CD4-positive, alpha-beta T cell (primary cell): Measurements from ENCODE around the gene FOXR1. TPM values are rescaled to one million over a fixed set of nuclear protein-coding genes. Genes with fewer than 3 reads are reported as not detected.
A peak's percentile ranks its signal among the peaks of the same experiment; 100 is the strongest.

Source experiments
- ATAC-seq: fragments of 200-7000 bp; cut with Tn5 transposase; one replicate; pipeline ENCODE4 v1.10.0; 2022; ENCODE audit warnings: mild to moderate bottlenecking; ENCODE audit not compliant: poor library complexity
- CTCF ChIA-PET: fragments of 350-600 bp; sonication (Branson Sonifier 250); formaldehyde crosslinking; loops from one replicate; lab custom pipeline; 2021; ENCODE audit warnings: antibody characterized with exemption, inconsistent platforms; lab: Charles Lee
- POLR2A ChIA-PET: fragments of 350-600 bp; sonication (Branson Sonifier 250); formaldehyde crosslinking; loops from one replicate; lab custom pipeline; 2021; ENCODE audit warnings: antibody characterized with exemption, inconsistent platforms; lab: Charles Lee
- DNase-seq, 14 experiments: peaks; one replicate each; pipeline ENCODE4 v3.0.0-alpha.2; 2013 to 2020; ENCODE audit warnings: mixed read lengths in 2 of 14
- H3K27ac ChIP-seq, 2 donors: one replicate each; pipeline versions ENCODE4 v1.5.1 to v1.7.0; 2013; ENCODE audit warnings: low read length in 2 of 2, low read depth in 1 of 2, mild to moderate bottlenecking in 1 of 2
- H3K27me3 ChIP-seq, 2 experiments: 1 replicate in 1 of 2; 2 replicates in 1 of 2; pipeline versions ENCODE4 v1.6.1 to v1.7.0; 2013; ENCODE audit warnings: low read length in 2 of 2, control low read depth in 1 of 2, mild to moderate bottlenecking in 1 of 2, moderate library complexity in 1 of 2; ENCODE audit not compliant: insufficient read depth in 2 of 2, control insufficient read depth in 1 of 2
- H3K36me3 ChIP-seq: one replicate; pipeline ENCODE4 v1.6.1; 2013; ENCODE audit warnings: low read length, control low read depth; ENCODE audit not compliant: insufficient read depth
- H3K4me1 ChIP-seq: one replicate; pipeline ENCODE4 v1.6.1; 2013; ENCODE audit warnings: low read length, control low read depth; ENCODE audit not compliant: insufficient read depth
- H3K4me3 ChIP-seq: one replicate; pipeline ENCODE4 v1.5.1; 2013; ENCODE audit warnings: mild to moderate bottlenecking, low read length, moderate library complexity
- H3K9me3 ChIP-seq, 2 experiments: 1 replicate in 1 of 2; 2 replicates in 1 of 2; pipeline versions ENCODE4 v1.6.1 to v1.7.0; 2013; ENCODE audit warnings: low read length in 2 of 2, mild to moderate bottlenecking in 2 of 2, control low read depth in 1 of 2, moderate library complexity in 1 of 2; ENCODE audit not compliant: control insufficient read depth in 1 of 2, insufficient read depth in 1 of 2
- H3K27ac Mint-ChIP-seq: one replicate; pipeline ENCODE4 v1.8.0; 2020; ENCODE audit warnings: mixed read lengths
- H3K27me3 Mint-ChIP-seq: one replicate; pipeline ENCODE4 v1.8.0; 2021; ENCODE audit warnings: mixed read lengths
- H3K36me3 Mint-ChIP-seq: one replicate; pipeline ENCODE4 v1.8.0; 2021; ENCODE audit warnings: low read depth, mixed read lengths
- H3K4me1 Mint-ChIP-seq: one replicate; pipeline ENCODE4 v1.8.0; 2021; ENCODE audit warnings: low read depth, mixed read lengths
- H3K4me3 Mint-ChIP-seq: one replicate; pipeline ENCODE4 v1.8.0; 2020; ENCODE audit warnings: mild to moderate bottlenecking, mixed read lengths
- H3K9me3 Mint-ChIP-seq: one replicate; pipeline ENCODE4 v1.8.0; 2020; ENCODE audit warnings: mixed read lengths
- intact Hi-C, 2 experiments: fragments of 100-400 bp; cut with DNase I in 1 of 2; cut with micrococcal nuclease in 1 of 2; formaldehyde crosslinking; loops; one replicate each; pipeline versions ENCODE4 v1.15.1 to v1.9.0; 2023 to 2025; cut with DNase I, micrococcal nuclease
- total RNA-seq, 174 experiments: library from RNA in 2 of 174; stranded (reverse) in 2 of 174; gene quantifications; one replicate each; pipeline ENCODE4 v1.2.3 and lab custom pipeline; 2021 to 2026
- TF ChIP-seq, protein P1 (sequence below): fragments of 200-600 bp; IDR thresholded peaks from one replicate; pipeline ENCODE4 v1.8.0; 2022; ENCODE audit warnings: antibody characterized with exemption, mild to moderate bottlenecking

The FOXR1 gene
- total RNA-seq, 2 experiments from 2014 or later: not detected

DNA sequence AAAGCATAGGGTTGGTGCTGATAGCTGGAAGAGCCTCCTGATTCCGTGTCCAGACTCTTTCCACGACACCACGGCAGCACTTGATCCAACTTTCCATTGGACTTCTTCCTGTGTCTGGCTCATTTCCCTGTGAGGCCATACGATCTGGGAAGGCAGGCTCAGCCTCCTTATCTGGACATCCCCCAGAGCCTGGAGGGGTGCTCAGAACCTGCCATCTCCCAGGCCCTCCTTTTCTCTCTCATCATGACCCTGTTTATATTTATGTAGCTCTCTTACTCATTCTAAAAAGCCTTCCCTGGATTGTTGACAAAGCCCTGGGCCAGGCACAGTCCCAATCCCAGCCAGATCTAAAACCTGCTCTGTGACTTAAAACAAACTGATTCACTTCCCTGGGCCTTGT is 38.1 kb upstream of the FOXR1 start:
- Mint-ChIP-seq H3K36me3 (peaks cover 14% of the 10 kb centered on the region), H3K9me3 (no peaks in the 10 kb centered on the region), H3K27ac (peak overlapping the region; percentile 82), H3K27me3 (no peaks in the 10 kb centered on the region), H3K4me1 (peaks cover 40% of the 10 kb centered on the region), H3K4me3 (peak overlapping the region; percentile 62)
- POLR2A ChIA-PET: interaction anchor here (2.7 kb wide), 1 partner anchor 38 kb away, joined by 7 read pairs; no protein-coding TSS in a partner anchor
- ATAC-seq (no peak), DNase-seq (no peak)
- intact Hi-C loops: loop anchor here in 1 of 2 experiments (5.0 kb wide), 3 partner anchors 36 to 184 kb away; partner anchors contain the start of gene CENATAC
- H3K27ac ChIP-seq: no peak overlapping the region
- no peaks in the 10 kb centered on the region for H3K9me3 ChIP-seq
- H3K4me3 ChIP-seq: no peak overlapping the region
- no peaks in the 10 kb centered on the region for H3K27me3 ChIP-seq
- H3K4me1 ChIP-seq: peaks cover 27% of the 10 kb centered on the region
- CTCF ChIA-PET: interaction anchor here (0.5 kb wide), 1 partner anchor 97 kb away, joined by 3 read pairs; no protein-coding TSS in a partner anchor
- no peaks in the 10 kb centered on the region for H3K36me3 ChIP-seq
- TF ChIP-seq, protein P1, sequence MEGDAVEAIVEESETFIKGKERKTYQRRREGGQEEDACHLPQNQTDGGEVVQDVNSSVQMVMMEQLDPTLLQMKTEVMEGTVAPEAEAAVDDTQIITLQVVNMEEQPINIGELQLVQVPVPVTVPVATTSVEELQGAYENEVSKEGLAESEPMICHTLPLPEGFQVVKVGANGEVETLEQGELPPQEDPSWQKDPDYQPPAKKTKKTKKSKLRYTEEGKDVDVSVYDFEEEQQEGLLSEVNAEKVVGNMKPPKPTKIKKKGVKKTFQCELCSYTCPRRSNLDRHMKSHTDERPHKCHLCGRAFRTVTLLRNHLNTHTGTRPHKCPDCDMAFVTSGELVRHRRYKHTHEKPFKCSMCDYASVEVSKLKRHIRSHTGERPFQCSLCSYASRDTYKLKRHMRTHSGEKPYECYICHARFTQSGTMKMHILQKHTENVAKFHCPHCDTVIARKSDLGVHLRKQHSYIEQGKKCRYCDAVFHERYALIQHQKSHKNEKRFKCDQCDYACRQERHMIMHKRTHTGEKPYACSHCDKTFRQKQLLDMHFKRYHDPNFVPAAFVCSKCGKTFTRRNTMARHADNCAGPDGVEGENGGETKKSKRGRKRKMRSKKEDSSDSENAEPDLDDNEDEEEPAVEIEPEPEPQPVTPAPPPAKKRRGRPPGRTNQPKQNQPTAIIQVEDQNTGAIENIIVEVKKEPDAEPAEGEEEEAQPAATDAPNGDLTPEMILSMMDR: no peak

DNA sequence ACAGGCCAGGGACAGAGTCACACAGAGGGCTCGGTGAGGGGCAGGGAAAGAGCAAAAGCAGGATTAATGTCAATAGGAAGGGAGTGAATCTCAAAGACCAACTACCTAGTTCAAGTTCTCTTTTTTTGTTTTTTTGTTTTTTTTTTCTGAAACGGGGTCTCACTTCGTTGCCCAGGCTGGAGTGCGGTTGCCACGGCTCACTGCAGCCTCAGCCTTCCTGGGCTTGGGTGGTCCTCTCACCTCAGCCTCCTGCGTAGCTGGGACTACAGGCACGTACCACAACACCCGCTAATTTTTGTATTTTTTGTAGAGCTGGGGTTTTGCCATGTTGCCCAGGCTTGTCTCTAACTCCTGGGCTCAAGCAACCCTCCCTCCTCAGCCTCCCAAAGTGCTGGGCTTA is 36.2 kb upstream of the FOXR1 start:
- Mint-ChIP-seq H3K4me3 (no peak overlapping the region), H3K4me1 (peaks cover 53% of the 10 kb centered on the region), H3K9me3 (no peaks in the 10 kb centered on the region), H3K27ac (no peak overlapping the region), H3K27me3 (no peaks in the 10 kb centered on the region), H3K36me3 (no peaks in the 10 kb centered on the region)
- ATAC-seq (no peak), DNase-seq (no peak)
- TF ChIP-seq, protein P1: no peak
- Histone ChIP-seq H3K4me3 (no peak overlapping the region), H3K27ac (no peak overlapping the region), H3K9me3 (no peaks in the 10 kb centered on the region), H3K4me1 (peaks cover 29% of the 10 kb centered on the region), H3K36me3 (no peaks in the 10 kb centered on the region), H3K27me3 (no peaks in the 10 kb centered on the region)
- ChIA-PET POLR2A (interaction anchor here (1.8 kb wide), 1 partner anchor 13 kb away, joined by 4 read pairs; no protein-coding TSS in a partner anchor), CTCF (interaction anchor here (0.6 to 1.1 kb wide), 3 partner anchors 9 to 276 kb away, joined by 3 to 4 read pairs (median 3); no protein-coding TSS in a partner anchor)
- intact Hi-C loops: no loop called here

DNA sequence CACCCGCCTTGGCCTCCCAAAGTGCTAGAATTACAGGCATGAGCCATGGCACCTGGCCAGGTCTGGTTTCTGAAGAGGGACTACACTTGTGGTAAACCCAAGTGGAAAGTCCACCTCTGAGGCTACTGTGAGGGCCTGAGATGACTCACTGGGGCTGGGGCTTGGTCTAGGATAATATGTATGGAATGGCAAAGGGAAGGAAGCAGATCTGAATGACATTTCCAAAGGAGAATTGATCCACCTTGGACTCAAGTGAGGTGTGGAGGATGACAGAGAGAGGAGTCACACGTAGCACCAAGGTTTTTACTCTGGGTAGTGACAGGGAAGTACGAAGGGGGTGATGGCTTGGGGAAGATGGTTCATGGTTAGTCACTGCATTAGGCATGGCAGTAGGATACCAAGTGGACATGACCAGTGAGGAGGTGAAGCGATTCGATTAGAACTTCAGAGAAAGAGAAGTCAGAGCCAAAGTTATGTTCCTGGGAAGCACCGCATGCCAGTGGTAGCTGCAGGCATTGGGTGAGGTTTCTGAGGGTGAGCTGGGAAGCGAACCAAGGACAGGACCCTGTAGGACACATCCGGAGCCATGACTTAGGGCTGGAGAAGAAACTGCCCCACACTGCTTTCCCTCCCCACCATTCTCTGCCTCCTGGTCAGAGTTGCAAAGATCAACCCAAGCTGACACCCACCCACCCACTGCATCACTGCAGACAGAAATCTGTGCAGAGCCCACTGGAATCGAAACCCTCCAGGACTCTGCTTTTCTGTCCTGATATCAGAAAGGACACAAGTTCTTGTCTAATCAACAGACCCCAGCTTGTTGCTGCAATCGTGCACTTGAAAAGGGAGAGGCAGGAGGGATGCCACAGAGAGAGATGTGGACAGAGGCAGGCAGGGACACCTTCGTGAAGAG is 32.8 kb upstream of the FOXR1 start:
- ATAC-seq: no peak

More for the DNA sequence above, 32.8 kb upstream of the FOXR1 start:
- TF ChIP-seq, protein P1: no peak
- H3K27ac ChIP-seq: no peak overlapping the region
- no peak for DNase-seq
- H3K36me3 Mint-ChIP-seq: no peaks in the 10 kb centered on the region
- ChIA-PET CTCF (interaction anchor here (0.5 to 1.8 kb wide), 2 partner anchors 84 to 249 kb away, joined by 3 to 5 read pairs; no protein-coding TSS in a partner anchor), POLR2A (interaction anchor here (1.5 to 4.3 kb wide), 2 partner anchors 9 to 148 kb away, joined by 7 to 37 read pairs; partner anchors contain the start of gene DDX6)
- H3K9me3 Mint-ChIP-seq: no peaks in the 10 kb centered on the region
- peaks cover 52% of the 10 kb centered on the region for H3K4me1 Mint-ChIP-seq
- H3K4me3 Mint-ChIP-seq: no peak overlapping the region
- no peaks in the 10 kb centered on the region for H3K36me3 ChIP-seq
- no peaks in the 10 kb centered on the region for H3K9me3 ChIP-seq
- peaks cover 32% of the 10 kb centered on the region for H3K4me1 ChIP-seq
- no peaks in the 10 kb centered on the region for H3K27me3 Mint-ChIP-seq
- H3K27ac Mint-ChIP-seq: peak overlapping the region; percentile 36
- no peaks in the 10 kb centered on the region for H3K27me3 ChIP-seq
- no peak overlapping the region for H3K4me3 ChIP-seq
- intact Hi-C loops: no loop called here
